HG02943 (cell line): ENCODE results near the gene GULP1.
"Not testable (repeated sequence)": the region's sequence is repeated elsewhere in the genome, so short reads cannot be mapped to it uniquely, and the experiment has no call there.

ENCODE experiments used
- ATAC-seq: cut with Tn5 transposase; IDR thresholded peaks from one replicate; pipeline ENCODE4 v1.9.1; 2021; ENCODE audit warnings: mild to moderate bottlenecking, low read depth, moderate library complexity; ENCODE audit not compliant: unreplicated experiment

GULP1 gene

DNA sequence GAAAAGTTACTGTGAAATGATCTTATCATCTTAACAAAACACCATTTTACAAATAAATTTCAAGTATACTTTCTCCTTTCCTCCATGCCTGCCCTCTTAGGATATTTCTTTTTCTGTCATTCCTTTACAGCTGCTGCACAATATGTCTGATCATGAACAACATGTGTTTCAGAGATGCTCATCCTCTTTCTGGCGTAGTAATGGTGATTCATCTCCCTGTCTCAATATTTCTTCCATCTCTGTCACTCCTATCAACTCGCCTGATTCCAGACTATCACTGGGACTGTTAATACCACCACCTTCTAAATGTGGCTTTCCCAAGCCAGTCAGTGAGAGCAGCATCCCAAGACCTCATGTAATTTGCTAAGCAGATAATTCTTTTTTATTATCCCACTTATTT lies 290.5 kb downstream of the GULP1 start:
- ATAC-seq = no peak

DNA sequence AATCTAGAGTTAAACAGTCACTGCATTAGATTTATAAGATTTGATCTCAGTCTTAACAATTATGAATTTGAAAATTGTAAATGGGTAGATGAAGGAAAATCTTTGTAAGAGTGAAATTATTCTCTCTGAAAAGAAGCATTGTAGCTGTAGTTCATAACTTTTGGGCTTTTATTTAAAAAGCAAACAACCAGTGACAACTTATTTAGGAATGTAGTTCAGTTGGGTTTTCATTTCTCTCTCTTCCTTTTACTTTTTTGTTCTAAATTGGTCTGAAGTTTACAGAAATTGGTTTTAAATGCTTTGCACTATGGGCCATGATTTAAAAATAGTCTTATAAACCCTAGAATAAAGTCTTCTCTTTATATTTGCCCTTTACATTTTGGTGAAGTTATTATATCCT lies 296.6 kb downstream of the GULP1 start:
- no peak for ATAC-seq

DNA sequence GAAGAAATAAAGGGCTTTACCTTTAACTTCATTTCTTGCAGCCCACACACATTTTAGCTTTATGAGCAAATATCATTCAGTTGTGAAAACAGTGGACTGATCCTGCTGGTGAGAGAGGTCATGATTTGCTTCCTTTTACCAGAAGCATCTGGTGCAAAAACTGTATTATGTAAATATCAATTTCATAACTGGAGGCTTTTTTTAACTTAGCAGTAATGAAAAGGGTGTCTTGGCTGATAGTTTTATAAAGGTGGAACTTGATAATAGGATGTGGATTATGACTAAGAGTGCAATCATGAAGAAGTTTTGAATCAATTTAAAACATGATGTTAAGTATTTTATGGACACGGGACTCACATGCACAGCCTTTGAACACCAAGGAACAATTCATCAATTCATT lies 304.4 kb downstream of the GULP1 start:
- no peak for ATAC-seq

DNA sequence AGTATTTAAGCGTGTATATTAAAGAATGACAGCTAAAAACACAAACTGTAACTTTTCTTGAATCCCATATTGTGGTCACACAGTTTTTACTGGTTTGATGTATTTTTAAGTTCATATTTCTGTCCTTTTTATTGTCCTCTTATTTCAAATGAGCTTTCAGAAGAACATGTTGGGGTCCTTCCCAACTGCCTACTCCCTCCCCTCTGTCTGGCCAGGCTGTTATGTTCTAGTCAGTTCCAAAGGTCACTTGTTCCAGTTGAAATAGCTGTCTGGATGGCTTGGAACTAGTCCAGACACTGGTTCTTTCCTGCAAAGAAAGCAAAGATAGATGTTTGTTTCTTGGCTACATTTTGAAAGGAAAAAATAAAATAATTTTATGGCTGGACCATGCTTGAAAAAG lies 306.9 kb downstream of the GULP1 start:
- no peak for ATAC-seq

DNA sequence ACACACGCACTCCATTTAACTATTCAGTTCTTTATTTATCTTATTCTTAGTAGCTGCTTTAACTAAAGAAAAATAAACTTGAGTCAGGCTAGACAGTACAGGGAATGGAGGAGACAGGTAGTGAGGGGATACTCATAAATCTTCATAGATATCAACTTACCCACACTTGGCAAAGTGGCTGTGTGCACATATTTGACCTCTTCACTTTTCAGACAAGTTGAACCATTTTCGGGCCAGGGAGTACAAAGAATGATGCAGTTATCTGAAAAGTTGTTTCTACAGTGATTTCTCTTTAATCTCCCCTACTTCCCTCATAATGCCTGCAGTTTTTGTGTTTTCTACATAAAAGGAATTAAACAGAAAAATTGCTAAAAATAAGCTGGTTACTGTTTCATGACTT lies 307.5 kb downstream of the GULP1 start:
- ATAC-seq = no peak

DNA sequence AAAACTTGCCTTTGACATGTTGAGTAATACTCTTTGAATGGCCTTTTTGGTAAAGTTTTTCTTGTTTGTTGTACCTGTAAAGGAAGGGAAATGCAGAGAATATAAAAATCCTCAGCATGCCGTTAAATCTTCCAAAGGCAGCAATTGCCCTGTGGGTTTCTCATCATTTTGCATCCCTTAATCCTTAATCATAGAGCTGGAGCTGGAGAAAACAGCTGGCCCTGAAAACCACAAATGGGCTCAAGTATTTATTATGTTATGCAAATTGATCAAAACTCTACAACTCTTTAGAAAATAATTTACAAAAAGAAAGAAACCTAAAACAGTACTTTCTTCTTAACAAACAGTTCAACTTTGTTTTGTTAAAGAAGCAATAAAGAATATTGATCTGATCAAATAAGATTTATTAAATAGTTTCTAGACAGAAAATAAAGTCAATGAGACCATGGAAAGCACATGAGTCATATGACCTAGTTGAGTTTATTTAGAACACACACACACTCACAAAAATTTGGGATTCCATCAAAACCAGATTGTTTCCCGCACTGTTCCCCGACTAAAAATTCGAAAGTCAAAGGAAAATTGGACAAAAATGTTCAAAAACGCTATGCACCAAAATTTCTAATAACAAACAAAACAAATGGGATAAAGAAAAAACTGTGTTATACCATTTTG lies 309.0 kb downstream of the GULP1 start:
- no peak for ATAC-seq

DNA sequence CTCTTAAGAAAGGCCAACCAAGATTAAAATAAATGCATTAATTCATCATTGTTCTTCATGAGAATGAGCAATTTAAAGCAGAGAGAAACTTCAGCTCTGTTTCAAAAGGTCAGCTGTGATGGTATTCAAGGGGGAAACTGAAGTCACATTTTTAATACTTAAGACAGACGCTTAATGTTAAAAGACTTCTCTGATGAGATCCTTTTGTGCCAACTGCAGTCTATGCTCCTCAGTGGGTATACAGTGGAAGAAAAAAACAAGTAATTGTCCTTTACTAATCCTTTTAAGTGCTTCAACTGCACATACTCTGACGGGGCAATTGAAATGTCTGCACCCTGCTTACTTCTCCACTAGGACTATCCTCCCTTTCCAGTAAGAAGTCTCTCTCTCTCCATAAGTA lies 309.7 kb downstream of the GULP1 start:
- no peak for ATAC-seq

DNA sequence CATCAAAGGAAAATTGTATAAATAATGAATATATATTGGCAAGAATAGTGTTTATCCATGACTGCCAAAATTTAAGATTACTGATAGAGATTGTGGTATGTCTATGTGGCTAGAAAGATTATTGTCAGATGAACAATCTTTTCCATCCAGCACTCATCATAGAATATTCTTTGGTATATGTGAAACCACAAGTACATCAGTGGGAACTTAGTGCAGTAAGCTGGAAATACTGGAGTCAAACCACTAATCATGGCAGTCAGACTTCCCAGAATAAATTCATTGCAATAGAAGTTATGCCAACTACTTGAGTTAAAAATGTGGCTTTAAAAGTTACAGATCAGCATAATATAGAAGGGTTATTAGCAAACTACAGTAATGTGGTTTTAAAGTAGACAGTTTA lies 310.3 kb downstream of the GULP1 start:
- ATAC-seq = no peak

DNA sequence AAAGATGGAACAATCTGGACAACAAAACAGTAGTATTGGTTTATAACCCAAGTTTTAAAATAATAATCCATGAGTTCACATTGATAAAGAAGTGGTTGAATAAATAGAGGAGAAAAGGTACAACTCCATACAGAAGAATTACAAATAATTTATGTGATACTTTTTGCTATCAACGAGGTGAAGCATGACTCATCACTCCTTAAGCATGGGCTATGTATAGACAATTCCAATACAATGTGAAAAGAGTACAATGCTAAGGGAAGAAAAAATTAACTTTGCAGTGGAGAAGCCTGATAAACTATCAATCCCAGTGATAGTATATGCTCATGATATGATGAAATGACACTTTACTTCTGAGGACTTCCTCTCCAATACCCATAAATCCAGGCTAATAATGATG lies 312.9 kb downstream of the GULP1 start:
- ATAC-seq = no peak

DNA sequence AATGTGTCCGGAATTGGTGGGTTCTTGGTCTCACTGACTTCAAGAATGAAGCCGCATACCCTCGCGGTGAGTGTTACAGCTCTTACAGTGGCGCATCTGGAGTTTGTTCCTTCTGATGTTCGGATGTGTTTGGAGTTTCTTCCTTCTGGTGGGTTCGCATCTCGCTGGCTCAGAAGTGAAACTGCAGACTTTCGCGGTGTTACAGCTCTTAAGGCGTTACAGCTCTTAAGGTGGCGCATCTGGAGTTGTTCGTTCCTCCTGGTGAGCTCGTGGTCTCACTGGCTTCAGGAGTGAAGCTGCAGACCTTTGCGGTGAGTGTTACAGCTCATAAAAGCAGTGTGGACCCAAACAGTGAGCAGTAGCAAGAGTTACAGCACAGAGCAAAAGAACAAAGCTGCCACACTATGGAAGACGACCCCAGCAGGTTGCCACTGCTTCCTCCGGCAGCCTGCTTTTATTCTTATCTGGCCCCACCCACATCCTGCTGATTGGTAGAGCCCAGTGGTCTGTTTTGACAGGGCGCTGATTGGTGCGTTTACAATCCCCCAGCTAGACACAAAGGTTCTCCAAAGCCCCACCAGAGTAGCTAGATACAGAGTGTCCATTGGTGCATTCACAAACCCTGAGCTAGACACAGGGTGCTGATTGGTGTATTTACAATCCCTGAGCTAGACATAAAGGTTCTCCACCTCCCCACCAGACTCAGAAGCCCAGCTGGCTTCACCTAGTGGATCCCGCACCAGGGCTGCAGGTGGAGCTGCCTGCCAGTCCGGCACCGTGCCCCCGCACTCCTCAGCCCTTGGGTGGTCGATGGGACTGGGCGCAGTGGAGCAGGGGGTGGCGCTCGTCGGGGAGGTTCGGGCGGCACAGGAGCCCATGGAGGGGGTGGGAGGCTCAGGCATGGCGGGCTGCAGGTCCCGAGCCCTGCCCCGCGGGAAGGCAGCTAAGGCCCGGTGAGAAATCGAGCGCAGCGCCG lies 314.2 kb downstream of the GULP1 start:
- not testable (repeated sequence) for ATAC-seq

DNA sequence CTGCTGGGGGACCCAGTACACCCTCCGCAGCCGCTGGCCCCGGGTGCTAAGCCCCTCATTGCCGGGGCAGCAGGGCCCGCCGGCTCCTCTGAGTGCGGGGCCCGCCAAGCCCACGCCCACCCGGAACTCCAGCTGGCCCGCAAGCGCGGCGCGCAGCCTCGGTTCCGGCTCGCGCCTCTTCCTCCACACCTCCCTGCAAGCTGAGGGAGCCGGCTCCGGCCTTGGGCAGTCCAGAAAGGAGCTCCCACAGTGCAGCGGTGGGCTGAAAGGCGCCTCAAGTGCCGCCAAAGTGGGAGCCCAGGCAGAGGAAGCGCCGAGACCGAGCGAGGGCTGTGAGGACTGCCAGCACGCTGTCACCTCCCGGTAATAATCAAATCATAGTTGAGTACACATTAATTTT lies 314.9 kb downstream of the GULP1 start:
- not testable (repeated sequence) for ATAC-seq

DNA sequence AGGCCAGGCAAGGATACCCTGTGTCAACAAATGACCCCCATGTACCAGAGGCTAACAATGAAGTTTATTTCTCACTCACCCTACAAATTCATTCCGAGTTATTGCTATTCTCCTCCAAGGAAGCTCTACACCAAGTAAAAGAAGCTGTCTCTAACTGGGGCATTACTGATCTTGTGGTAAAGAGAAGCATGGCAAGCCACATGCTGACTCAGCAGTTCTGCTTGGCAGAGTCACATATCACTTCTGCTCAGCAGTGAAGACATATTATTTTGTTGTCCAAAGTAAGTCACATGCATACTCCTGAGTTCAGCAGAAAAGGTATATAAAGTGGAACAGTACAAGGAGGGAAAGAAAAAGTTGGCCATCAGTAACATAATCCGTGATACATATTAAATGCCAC lies 315.8 kb downstream of the GULP1 start:
- no peak for ATAC-seq

DNA sequence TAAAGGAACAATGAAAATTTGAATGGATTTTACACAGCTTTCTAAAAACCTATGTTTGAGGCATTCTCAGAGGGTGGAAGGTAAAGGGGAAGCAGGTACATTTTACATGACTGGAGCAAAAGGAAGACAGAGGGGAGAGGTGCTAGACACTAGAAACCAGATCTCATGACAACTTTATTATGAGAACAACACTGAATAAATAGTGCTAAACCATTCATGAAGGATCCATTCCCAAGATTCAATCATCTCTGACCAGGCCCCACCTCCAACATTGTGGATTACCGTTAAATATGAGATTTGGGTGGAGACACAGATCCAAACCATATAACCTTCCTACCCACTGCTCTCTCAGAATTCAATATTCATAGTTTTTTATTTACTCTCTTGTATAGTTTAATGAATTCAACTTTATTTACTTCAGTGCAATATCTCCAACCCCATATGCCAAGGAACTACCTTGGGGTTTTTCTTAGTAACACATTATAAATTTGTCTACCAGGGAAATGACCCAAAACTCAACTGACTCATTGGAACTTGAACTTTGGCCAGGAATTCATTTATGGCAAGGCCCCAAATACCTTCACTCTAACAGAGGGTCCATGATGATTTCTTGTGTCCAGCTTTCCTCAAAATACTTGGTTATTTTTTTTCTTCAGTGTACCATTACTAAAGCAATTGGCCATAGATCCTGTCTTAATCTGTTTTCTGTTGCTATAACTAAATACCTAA lies 317.8 kb downstream of the GULP1 start:
- ATAC-seq = no peak

DNA sequence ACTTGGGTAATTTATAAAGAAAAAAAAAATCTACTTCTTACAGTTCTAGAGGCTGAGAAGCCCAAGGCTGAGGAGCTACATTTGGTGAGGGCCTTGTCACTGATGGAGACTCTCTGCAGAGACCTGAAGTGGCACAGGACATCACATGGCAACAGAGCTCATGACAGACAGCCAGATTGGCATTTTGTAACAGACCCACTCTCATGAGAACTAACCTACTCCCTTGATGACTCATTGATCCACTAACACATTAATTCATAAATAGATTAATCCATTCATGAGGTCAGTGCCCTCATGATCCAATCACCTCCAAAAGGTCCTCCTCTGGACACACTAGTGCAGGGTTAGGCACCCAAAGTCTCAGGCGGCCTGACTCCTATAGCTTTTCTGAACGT lies 318.4 kb downstream of the GULP1 start:
- no peak for ATAC-seq

DNA sequence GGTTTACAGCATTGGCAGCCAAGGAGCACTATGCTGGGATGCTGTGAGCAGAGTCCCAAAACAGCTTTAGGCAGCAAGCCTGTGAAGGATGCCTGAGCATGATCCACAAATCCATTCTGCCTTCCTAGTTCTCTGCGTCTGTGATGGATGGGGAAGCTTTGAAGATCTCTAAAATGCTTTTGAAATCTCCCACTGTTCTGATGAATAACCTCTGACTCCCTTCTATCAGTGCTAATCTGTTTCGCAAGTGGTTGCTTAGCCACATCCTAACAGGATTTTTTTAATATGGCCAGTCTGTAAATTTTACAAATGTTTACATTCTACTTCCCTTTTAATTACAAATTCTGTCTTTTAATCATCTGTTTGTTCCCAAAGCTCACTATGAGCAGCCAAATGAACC lies 319.2 kb downstream of the GULP1 start:
- no peak for ATAC-seq

DNA sequence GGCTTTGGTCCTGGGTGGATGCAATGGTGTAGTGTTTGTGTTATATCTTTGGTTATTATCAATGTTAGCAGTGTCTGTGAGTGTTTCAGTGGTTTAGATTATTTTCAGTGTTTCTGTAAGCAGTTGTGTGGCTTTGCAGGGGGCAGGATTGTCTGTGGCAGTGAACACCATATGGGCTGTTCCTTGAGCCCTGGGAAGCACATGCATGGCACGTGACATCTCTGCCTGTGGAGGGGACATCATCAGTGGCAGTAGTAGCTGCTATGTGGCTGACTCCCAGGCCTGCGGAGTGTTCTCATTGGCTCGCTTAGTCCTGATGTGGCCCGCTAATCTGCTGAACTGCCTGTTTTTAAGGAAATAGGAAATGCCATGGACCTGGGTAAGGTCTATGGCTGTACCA lies 327.5 kb downstream of the GULP1 start:
- ATAC-seq = no peak

DNA sequence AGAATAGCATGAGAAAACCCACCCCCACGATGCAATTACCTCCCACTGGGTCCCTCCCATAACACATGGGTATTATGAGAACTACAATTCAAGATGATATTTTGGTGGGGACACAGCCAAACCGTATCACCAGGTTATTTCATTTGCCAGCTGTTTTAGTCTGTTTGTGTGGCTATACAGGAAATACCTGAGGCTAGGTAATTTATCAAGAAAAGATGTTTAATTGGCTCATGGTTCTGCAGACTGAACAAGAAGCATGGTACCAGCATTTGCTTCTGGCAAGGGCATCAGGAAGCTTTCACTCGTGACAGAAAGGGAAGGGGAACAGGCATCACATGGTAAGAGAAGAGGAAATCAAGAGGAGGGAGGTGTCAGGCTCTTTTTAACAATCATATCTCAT lies 329.2 kb downstream of the GULP1 start:
- ATAC-seq = no peak

DNA sequence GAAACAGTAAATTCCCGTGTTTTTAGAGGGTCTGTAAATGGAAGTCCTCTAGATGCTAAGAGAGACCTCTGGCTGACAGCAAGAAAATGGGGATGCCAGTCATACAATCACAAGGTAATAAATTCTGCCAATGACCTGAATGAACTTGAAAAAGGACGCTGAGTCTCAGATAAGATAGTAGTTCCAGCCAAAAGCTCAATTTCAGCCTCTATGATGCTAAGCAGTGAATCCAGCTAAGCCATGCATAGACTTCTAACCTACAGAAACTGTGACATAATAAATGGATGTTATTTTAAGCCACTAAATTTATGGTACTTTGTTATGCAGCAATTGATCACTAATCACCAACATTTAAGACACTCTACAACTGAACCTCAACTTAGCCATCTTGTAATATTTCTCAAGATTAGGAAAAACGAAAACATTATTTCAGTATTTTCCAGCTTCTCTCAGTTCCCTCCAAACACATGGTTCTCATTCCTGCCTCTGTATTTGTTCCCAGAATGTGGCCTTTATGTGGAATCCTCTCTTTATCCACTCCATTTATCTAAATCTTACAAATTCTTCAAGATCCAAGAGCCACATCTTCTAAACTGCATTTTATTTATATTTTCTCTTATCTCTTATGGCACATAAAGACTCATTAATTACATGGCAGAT lies 331.1 kb downstream of the GULP1 start:
- ATAC-seq = no peak

DNA sequence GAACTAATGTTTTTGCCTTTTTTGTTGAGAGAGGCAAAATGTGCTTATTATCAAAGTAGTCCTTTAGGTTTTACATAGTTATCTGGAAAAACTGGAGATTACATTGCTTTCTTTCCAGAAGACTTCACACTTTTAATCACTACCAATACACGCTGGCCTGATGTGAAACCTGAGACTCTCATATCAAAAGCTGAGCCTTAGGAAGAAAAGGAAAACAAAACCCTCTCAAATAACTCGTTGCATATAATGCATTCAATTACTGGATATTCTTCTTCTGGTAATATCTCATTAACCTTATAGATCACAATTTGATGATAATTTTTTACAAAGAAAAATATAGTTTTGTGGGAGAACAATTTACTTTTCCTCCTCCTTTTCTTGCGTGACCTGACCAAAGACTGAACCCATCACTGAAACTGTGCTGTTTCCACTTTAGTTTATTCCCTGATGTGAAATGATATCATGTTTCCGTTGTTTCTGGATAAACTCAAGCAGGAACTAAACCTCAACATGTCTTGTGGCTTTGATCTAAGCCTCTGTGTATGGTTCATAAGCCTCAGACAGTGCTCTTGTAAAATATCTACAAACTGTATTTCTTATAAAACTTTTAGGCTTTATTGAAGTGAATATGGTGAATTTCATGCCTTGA lies 332.4 kb downstream of the GULP1 start:
- ATAC-seq = no peak

DNA sequence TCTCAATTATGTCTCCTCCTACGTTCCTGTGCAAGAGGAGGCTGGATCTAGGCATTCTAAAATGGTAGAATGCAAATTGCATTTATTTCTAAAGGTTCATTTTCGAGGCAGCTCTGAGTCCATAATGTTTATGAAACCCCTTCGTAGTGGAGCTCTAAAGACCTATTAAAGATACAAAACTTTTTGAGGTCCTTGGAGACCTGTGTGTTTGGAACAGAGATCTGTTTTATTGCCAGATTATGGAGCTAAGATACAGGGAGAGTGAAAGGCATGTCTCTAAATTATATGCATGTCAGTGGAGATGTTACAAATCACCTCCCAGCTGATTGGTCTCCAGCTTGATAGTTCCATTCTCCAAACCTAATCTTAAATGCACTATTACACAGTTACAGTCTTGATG lies 335.8 kb downstream of the GULP1 start:
- ATAC-seq = no peak
